NCI-H1694 treated with DMSO at 0.1 percent for 48 hours (cell line): ENCODE measurements around the gene SSC5D.

Source experiments
- DNase-seq: peaks from one replicate; lab custom pipeline; 2025; lab: John Stamatoyannopoulos, UW

SSC5D gene

DNA sequence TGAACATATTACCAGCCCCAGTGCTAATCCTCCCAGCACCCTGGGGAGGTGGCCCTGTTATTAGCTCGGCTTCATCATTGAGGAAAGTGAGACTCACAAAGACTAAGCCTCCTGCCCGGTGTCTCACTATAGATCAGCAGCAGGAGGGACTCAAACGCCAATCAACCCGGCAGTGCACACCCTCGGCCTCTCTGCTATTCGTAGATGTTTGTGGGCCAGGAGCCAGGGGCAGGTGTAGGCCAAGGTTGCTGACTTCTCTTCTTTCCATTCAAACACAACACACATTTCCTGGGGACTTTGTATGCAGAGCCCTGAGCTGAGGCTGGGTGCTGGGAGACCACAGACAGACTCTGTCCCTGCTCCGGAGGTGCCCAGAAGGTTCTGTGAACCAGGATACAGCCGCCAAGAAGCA is 66.5 kb downstream of the SSC5D start:
- DNase-seq = no peak

DNA sequence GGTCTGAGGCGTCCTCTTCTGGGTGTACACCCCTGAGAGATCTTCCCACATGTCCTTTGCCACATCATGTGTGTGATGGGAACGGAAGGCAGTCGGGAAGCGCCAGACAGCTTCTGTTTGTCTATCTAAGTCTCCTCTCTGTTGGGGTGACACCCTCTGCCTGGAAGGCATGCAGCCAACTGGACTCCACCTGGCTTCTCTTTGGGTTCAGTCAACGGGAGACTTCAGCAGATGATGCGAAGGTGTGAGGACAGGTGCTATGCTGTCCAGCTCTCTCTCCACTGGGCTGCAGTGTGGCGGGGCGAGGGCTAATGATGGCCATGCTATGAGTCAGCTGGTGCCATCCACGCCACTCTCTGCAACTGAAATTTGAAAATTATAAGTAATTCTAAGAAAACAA is 71.4 kb downstream of the SSC5D start:
- DNase-seq = no peak

GRCh38 chr19:55563261-55563690 is 75.0 kb downstream of the SSC5D start:
- peak; percentile 20 for DNase-seq

- DNase-seq = no peak
Observed at GRCh38 chr19:55566823-55567222, 78.6 kb downstream of the SSC5D start.

DNA sequence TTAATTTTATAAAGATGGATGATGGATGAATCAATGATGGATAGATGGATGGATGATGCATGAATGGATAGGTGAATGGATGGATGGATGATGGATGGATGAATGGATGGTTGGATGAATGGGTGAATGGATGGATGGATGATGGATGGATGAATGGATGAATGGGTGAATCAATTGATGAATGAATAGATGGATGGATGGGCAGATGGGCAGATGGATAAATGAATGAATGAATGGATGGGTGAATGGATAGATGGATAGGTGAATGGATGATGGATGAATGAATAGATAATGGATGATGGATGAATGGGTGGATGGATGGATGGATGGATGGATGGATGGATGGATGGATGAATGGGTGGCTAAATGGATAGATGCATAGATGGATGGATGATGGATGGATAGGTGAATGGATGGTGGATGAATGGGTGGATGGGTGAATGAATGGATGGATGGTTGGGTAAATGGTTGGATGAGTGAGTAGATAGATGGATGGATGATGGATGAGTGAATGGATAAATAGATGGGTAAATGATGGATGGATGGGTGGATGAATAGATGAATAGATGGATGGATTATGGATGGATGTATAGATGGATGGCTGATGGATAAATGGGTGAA is 79.6 kb downstream of the SSC5D start:
- DNase-seq = no peak
